K562 (cell line): ENCODE data around the gene VASH2.

Experiments
- EGR1 ChIP-seq: fragments of 450-650 bp; conservative IDR thresholded peaks from 2 replicates; pipeline ENCODE4 v1.6.1; 2017; ENCODE audit warnings: mild to moderate bottlenecking
- GTF2F1 ChIP-seq: IDR thresholded peaks from 2 replicates; pipeline ENCODE4 v1.6.1; 2011; ENCODE audit warnings: low read depth, low read length, improper control_type of control experiment
- MAFK ChIP-seq: IDR thresholded peaks from 2 replicates; pipeline ENCODE4 v1.6.1; 2011; ENCODE audit warnings: low read length, improper control_type of control experiment
- PYGO2 ChIP-seq: fragments of 450-650 bp; IDR thresholded peaks from 2 replicates; pipeline ENCODE4 v1.6.1; 2016; ENCODE audit warnings: mild to moderate bottlenecking, missing genetic modification characterization, moderate library complexity, missing compliant biosample characterization
- ZBTB8A ChIP-seq: fragments of 450-650 bp; IDR thresholded peaks from 2 replicates; pipeline ENCODE4 v1.6.1; 2018; ENCODE audit warnings: mild to moderate bottlenecking, moderate library complexity; ENCODE audit not compliant: partially characterized antibody
- ZNF717 ChIP-seq: fragments of 250-450 bp; sonication (Bioruptor Pico); IDR thresholded peaks from 2 replicates; pipeline ENCODE4 v1.5.0; 2021
- TF ChIP-seq, protein P1 (sequence below), 3 experiments: IDR thresholded peaks in 2 of 3; conservative IDR thresholded peaks in 1 of 3; 2 replicates each; pipeline ENCODE4 v1.5.1; 2011 to 2012; ENCODE audit warnings: low read length in 3 of 3, mild to moderate bottlenecking in 3 of 3, control low read depth in 2 of 3, improper control_type of control experiment in 1 of 3, inconsistent platforms in 1 of 3, low read depth in 1 of 3, mixed read lengths in 1 of 3, moderate library complexity in 1 of 3; ENCODE audit not compliant: insufficient read depth in 2 of 3

DNA sequence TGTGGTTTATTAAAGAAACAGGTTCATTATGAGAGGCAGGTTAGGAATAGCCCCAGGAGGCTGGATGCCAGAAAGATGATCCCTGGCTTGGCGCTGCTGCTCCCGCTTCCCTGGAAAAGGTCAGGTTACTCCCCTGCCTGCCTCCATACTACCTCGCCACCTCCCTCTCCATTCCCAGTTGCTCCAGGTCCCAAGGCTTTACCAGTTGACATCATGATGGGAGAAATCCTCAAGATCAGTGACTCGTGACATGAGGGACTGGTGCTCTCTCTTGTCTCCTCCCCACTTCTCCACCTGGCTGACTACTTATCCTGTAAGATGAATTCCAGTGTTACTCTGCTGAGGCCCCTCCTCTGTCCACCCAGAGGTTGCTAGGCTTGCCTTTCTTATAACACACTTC lies 19.7 kb downstream of the VASH2 start:
- no peak for TF ChIP-seq ZBTB8A
- no peak for TF ChIP-seq MAFK
- no peak for TF ChIP-seq EGR1
- no peak for TF ChIP-seq ZNF717 (CRISPR knock-in tag)
- TF ChIP-seq GTF2F1: no peak
- no peak for TF ChIP-seq PYGO2 (tag)
- TF ChIP-seq, protein P1, sequence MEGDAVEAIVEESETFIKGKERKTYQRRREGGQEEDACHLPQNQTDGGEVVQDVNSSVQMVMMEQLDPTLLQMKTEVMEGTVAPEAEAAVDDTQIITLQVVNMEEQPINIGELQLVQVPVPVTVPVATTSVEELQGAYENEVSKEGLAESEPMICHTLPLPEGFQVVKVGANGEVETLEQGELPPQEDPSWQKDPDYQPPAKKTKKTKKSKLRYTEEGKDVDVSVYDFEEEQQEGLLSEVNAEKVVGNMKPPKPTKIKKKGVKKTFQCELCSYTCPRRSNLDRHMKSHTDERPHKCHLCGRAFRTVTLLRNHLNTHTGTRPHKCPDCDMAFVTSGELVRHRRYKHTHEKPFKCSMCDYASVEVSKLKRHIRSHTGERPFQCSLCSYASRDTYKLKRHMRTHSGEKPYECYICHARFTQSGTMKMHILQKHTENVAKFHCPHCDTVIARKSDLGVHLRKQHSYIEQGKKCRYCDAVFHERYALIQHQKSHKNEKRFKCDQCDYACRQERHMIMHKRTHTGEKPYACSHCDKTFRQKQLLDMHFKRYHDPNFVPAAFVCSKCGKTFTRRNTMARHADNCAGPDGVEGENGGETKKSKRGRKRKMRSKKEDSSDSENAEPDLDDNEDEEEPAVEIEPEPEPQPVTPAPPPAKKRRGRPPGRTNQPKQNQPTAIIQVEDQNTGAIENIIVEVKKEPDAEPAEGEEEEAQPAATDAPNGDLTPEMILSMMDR (IDR thresholded peaks at IDR 0.05 in 2 of 3, conservative IDR thresholded peaks at IDR 0.05 in 1 of 3; ENCODE audit: insufficient read depth in 2 of 3, low read depth in 1 of 3, low read length in 3 of 3): no peak
